NK-92 (cell line): Measurements from ENCODE around the gene MAP4K3.
"Not testable (repeated sequence)": the region's sequence is repeated elsewhere in the genome, so short reads cannot be mapped to it uniquely, and the experiment has no call there.

Experiments used
- DNase-seq: peaks from one replicate; lab custom pipeline; 2025; ENCODE audit not compliant: unreplicated experiment; lab: John Stamatoyannopoulos, UW

The MAP4K3 gene

DNA sequence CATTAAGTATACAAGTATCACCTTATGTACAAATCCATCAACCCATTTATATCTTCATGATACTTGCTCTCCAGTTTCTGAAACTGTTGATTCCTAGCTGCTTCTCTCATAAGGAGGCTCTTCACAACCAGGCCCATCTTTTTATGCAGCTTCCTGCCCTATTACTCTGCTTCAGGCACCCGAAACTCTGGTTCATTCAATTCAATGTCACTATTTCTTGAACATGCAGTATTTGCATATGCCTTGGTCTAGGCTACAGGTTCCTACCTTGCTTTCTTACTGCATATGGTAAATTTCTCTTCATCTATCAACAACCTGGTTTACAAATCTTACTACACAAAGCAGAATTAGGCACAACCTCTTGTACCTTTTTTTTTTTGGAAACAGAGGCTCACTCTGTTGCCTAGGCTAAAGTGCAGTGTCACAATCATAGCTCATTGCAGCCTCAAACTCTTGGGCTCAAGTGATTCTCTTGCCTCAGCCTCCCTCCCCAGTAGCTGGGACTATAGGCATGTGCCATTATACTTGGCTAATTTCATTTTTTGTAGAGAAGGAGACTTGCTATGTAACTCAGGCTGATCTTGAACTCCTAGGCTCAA is 190.6 kb downstream of the MAP4K3 start:
- no peak for DNase-seq

DNA sequence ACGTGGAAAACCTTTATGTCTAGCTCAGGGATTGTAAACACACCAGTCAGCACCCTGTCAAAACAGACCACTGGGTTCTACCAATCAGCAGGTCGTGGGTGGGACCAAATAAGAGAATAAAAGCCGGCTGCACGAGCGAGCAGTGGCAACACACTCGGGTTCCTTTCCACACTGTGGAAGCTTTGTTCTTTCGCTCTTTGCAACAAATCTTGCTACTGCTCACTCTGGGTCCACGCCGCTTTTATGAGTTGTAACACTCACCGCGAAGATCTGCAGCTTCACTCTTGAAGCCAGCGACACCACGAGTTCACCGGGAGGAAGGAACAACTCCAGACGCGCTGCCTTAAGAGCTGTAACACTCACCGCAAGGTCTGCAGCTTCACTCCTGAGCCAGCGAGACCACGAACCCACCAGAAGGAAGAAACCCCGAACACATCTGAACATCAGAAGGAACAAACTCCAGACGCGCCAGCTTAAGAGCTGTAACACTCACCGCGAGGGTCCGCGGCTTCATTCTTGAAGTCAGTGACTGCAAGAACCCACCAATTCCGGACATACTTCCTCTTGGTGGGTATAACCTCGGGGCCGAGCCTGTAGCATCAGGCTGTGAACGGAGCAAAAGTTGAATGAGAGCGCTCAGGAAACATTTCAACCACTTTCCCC is 192.0 kb downstream of the MAP4K3 start:
- not testable (repeated sequence) for DNase-seq

DNA sequence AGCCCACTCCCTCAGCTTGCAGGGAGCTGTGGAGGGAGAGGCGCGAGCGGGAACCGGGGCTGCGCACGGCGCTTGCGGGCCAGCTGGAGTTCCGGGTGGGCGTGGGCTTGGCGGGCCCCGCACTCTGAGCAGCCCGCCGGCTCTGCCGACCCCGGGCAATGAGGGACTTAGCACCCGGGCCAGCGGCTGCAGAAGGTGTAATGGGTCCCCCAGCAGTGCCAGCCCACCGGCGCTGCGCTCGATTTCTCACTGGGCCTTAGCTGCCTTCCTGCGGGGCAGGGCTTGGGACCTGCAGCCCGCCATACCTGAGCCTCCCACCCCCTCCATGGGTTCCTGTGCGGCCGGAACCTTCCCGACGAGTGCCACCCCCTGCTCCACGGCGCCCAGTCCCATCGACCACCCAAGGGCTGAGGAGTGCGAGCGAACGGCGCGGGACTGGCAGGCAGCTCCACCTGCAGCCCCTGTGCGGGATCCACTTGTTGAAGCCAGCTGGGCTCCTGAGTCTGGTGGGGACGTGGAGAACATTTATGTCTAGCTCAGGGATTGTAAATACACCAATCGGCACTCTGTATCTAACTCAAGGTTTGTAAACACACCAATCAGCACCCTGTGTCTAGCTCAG is 192.7 kb downstream of the MAP4K3 start:
- not testable (repeated sequence) for DNase-seq

DNA sequence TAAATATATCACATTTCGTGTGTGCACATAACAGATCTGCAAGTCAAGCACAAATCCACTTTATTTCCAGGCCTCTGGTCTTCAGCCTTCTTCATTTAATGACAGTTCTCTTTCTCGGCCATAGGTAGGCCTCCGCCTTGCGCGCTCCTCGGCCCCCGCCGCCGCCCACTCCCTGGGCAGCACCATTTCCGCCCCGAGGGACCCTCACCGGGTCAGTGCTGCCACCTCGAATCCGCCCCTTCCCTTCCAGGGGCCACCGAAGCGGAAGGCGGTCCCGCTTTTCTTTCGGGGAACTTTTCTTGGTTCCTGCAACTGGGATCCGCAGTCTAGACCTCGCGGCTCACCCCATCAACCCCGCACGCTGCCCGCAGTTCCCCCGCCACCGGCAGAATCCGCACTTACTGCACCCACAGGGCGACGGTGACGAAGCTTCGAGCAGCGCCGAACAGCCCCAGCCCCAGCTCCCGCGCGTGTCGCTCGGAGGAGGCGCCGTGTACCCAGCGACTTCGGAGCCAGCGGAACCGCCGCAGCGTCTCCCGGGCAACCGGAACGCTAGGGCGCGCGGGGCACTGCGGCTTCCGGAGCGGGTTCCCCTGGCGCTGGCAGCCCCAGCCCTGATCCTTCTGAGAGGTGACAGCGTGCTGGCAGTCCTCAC is 193.5 kb downstream of the MAP4K3 start, which contains the start of gene CDKL4:
CDKL4 (minus strand) TSS at position 502 of the 655 bp plus-strand sequence.
- DNase-seq = no peak

DNA sequence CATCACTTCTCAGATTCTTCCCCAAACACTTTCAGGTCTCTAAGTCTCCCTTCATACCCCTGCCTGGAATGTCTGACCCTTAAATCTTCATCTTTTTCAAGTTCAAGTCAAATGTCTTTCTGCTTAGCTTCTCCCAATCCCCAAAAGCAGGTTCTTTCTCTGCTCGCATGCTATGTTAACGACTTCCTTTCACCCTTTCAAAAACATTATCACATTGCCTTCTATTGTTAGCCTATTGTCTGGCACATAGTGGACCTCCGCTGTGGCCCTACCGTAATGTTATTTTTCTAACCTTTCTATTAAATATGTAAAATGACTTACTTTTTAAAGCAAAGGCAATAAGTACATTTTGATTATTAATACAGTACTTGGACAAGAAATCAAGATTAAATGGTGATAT is 195.5 kb downstream of the MAP4K3 start:
- no peak for DNase-seq

DNA sequence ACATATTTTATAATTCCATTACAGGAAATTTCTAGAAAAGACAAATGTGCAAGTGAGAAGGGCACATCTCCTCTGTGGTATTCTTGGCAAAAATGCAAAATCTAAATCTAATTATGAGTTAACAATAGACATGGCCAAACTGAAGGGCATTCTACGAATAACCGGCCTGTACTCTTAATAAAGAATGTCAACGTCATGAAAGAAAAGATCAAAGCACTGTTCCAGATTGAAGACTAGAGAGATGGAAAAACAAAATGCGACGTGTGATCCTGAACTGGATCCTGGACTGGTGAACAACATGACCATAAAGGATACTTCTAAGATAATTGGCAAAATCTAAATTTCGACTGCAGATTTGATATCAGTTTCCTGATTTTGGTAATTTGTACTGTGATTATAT is 196.3 kb downstream of the MAP4K3 start:
- DNase-seq = no peak

DNA sequence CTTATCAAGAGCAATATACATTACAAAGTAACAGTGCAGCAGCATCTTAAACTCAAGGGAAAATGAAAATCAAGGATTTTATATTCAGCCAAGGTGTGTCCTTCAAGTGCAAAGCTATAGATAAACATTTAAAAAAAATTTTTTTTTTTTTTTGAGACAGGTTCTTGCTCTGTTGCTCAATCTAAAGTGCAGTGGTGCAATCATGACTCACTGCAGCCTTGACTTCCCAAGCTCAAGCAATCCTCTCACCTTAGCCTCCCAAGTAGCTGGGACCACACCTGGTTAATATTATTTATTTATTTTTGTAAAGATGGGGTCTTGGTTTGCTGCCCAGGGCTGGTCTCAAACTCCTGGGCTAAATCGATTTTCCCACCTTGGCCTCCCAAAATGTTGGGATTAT is 202.3 kb downstream of the MAP4K3 start:
- no peak for DNase-seq

DNA sequence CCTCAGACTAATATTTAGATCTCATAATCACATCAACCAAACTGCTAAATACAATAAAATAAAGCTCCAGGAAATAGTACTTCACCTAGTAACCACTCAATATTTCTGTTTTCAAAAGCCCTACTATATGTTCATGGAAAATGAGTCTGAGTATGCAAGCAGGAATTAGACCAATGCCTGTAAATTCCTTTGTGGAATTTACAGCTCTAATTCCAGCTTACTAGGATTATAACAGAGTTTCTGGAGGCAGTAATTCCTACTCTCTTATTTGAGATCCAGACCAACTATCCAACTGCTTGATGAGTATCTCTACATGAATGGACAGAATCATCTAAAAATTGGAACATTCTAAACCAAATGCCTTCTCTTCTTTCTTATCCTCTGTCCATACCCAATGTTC is 204.9 kb downstream of the MAP4K3 start:
- no peak for DNase-seq

DNA sequence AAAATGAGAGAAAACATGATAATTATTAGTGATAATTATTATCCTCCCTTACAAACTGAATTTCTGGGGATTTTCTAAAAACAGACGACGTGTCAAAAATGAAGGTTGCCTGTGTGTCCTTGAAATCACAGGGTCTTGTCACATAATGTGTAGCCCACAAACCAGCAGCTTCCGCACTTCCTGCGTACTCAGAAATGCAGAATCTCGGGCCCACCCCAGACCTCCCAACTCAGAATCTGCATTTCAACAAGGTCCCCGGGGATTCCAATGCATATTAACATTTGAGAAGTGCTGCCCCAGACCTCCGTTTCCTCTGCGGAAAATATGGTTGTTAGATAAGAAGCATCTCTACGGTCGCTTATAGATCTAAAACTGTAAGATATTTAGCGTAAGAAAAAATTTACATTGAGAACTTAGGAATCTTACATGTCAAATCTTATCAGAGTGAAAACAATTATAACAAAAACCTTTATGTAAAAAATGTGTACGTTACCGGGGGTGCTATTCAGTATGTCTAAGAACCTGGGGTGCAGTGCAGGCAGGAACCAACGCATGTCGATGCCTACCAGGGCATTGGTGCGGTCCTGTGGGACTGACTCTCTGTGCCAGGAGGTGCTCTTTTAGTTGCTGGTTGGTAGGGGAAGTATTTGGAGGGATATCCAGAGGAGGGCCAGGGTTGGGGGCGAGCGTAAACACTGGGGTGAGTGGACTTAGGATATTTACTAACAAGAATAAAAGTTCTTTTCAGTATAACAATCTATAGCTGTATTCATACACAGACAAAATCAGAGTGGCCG is 208.5 kb downstream of the MAP4K3 start:
- no peak for DNase-seq

DNA sequence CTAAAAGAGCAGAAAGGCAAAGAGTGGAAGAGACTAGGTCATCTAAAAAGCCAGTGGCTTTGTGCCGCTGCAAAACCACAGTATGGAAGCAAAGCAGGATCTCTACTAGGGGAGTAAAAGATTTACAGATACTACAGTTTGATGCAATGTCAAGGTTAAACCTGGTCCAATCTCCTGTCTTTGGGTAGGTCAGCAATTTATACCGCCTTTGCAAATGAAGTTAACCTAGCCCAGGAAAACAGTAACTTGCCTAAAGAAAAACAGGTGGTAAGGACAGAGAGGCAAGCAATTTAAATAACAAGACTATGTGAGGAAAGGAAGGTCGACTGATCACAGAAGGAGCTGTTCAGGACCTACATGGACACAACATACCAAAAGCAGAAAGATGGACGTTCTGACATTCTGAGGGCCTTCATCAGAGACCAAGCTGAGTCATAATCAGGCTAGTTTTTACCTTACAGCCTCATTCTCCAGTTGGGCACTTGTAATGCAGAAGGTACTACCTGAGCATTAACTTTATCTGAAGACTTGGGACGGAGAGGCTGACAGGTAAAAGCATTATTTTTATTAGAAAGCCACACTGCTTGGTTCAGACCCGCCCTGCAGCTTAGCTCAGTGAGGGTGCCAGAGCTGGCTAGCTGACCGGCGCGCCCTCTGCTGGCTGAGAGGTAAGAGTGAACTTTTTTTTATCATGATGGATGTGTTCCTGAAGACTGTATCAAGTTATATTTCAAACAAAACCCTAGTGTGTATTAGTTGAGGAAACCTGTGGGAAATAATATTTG is 209.3 kb downstream of the MAP4K3 start:
- no peak for DNase-seq

DNA sequence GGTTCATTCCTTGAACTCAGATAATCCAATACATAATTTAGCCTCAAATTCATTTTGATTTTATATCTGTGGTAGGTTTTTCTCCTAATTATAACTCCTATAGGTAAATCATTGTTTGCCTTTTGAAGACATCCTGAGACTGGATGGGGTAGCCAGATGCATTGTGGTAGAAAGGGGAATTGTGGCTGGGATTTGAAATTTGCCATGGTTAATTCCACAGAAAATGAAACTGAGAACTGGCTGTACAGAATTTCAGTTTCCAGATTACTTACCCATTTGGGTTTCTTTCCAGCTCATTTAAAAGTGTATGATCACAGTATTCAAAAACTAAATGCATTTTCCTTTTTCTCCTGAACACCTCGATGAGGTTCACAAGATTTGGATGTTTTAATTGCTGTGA is 211.5 kb downstream of the MAP4K3 start:
- DNase-seq = no peak

DNA sequence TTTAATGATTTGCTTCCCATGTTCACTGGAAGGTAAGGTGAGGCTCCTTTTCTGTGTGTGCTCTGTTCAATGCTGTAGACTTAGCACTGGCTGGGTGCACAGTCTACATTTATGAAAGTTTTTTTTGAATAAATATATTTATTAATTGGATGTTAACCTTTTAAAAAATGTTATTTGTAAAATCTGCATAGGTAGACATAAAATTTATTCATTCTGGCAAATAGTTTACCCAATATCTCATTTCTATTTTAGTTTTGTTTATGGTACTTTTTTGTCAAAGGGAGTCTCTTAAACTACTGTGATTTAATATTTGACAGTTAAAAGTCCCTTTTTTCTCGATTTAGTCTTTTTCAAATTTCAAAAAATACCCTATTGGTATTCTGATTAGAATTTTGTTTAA is 213.2 kb downstream of the MAP4K3 start:
- DNase-seq = no peak

DNA sequence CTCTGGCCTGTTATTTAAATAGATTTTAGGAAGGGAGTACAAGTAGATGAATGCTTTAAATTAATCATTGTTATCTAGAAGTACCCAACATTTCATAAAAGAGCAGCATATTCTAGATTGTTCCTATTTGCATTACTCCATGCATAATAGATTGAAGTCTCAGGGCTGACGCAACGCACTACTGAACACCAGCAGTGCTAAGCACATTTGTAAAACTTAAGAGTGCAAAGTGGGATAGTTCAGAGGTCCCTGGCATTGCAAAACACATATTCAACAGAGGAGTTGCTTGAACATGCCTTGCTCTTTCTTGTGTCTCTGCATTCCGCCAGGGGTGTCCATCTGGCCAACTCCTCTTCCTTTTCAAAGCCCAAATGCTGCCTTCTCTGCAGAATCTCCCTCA is 215.6 kb downstream of the MAP4K3 start:
- no peak for DNase-seq

DNA sequence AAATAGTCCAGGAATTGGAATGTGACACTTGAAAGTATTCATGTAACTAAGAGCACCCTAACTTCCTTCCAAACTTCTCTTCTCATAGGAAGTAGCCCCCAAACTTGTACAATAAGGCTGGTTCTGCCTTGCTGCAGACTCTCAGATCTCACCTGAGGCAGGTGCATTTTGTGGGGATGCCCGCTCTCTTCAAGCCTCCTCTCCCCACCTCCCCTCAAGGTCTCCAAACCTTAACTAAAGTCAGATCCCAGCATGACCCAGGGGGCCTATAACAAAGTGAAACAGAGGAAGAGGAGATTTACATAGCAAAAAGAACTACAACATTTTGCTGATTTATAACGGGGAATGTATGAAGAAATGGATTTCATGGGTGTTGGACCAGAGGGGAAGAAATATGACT is 216.9 kb downstream of the MAP4K3 start:
- DNase-seq = no peak

DNA sequence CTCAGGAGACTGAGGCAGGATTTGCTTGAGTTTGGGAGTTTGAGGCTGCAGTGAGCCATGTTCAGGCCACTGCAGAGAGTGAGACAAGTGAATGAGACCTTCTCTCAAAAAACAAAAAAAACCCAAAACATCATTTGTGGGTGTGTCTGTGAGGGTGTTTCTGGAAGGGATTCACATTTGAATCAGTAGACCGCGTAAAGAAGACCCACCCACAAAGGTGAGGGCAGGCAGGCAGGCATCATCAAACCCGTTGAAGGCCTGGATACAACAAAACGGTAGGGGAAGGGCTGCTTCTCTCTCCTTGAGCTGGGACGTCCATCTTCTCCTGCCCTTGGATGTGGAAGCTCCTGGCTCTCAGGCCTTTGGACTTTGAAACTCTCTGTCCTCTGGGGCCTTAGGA is 218.7 kb downstream of the MAP4K3 start:
- no peak for DNase-seq

DNA sequence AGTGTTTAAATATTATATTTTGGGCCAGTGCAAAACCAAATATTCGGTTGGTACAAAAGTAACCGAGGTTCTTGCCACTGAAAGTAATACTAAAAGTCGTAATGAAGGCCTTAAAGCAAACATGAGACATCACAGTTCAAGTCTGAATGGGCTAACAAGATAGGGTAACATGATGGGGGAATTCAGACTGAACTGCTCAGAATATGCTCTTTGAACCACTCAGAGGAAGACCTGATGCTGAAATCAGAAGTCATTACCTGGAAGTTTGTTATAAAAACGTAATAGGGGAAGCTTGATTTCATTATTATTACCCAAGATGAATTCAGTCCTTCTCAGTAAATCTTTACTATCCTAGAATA is 219.9 kb downstream of the MAP4K3 start:
- no peak for DNase-seq

DNA sequence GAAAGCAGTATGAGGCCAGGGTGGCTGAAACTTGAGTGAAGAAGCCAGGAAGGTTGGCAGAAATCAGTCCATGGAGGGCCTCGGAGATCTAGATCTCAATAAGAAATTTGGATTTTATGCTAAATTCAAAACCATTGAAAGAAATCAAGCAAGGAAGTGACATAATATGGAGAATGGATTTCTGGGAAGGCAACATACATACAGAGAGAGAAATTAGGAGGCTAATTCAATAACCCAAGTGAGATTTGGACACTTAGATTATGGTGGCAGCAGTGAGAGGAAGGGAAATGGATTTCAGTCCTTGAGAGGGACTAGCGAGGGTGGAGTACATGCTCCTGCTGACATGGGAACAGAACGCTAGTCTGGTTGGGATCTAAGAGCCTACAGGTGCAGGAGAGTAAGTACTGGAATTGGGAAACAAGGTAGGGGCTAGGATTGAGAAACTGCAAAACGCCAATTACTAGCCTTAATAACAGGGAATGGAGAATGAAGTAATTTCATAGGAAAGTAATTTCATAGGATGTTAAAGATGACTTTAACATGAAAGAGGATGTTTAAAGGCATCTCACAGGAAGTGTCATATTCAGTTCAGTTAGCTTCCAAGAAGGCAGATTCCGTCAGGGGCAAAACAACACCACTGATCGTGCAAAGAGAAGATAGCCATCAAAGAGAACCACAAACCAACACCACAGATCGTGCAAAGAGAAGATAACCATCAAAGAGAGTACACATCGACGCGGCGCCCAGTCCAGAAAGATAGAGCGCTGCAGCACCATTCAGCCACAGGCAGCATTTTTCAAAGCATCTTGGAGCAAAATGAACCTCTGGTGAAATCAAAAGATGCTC is 220.5 kb downstream of the MAP4K3 start:
- no peak for DNase-seq

DNA sequence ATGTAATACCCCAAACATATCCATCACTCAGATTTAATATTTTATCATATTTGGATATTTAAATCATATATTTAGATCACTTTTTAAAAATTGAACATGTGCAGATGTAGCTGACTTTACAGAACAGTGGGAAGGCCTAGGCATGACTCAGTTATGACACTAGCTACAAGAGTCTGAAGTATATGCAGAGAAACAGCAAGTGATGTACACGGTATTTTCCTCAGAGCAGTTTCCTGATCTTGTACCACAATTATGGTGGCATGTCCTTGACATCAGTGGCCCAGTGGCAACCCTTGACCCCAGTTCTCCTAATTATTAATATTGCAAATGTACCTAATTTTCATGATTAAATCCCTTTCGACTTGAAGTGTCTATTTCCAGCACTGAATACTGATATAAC is 221.5 kb downstream of the MAP4K3 start:
- DNase-seq = no peak

DNA sequence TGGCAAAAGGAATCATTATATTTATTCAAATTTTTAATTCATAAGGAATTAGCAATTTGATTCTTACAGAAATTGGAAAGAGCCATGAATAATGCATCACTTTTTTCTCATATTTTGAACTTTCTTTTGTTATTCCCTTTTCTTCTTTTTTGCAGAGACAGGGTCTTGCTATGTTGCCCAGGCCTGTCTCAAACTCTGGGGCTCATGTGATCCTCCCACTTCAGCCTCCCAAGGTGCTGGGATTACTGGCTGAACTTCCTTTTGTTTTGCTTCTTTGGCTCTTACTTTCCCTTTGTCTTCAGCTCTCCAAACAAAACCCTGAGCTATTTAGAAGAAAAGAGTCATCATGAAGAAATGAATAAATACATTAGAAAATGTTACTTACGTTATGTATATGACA is 224.1 kb downstream of the MAP4K3 start:
- no peak for DNase-seq

DNA sequence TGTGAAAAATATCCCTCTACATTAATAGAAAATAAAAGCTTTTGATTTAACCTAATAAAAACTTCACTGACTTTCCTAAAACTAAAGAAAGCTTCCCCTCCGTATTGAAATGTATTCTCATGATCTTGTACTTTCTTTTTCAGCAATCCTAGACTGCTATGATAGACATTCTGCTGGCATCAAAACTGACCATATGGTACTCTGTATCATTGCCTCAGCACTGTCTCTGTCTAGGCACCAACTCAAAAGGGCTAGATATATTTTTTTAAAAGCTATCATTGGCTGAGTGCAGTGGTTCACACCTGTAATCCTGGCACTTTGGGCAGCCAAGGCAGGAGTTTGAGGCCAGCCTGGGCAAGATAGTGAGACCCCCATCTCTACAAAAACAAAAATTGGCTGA is 226.2 kb downstream of the MAP4K3 start:
- DNase-seq = no peak
